GM08714 (cell line): ENCODE measurements around the gene RNPEPL1.

Source experiments
- H3K4me3 ChIP-seq: fragments of 200-500 bp; sonication (Bioruptor generic); 2 replicates; pipeline ENCODE4 v1.5.1; 2014; ENCODE audit warnings: mild to moderate bottlenecking, low read length, inconsistent platforms
- ZNF274 ChIP-seq: IDR thresholded peaks from 2 replicates; pipeline ENCODE4 v1.6.1; 2012; ENCODE audit warnings: mild to moderate bottlenecking, low read depth, low read length

RNPEPL1 gene

DNA sequence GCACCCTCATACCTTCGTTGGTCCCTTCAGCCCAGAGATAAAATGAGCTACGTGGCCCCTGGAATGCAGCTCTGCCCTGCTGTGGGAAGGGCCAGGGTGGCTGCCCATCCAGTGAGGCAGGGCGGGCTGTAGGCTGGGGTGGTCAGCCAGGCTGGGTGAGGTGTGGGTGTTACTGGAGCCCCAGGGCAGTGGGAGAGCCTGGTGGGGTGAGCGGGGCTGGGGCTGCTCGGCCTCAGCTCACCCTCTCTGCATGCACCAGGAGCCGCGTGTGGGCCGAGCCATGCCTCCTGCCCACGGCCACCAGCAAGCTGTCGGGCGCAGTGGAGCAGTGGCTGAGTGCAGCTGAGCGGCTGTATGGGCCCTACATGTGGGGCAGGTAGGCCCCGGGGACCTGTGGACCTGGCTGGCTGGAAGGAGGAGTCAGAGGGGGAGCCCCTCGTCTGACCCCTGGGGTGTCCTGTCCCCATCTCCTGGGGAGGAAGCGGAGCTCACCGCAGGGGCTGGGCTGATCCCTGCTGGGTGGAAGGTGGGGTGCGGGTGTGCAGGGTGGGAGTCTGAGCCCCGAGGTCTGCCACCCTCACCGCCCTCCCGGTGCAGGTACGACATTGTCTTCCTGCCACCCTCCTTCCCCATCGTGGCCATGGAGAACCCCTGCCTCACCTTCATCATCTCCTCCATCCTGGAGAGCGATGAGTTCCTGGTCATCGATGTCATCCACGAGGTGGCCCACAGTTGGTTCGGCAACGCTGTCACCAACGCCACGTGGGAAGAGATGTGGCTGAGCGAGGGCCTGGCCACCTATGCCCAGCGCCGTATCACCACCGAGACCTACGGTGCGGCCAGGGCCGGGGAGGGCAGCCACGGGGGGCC, 5.5 kb downstream of the RNPEPL1 start:
- TF ChIP-seq ZNF274: no peak
- H3K4me3 ChIP-seq: no peak overlapping the region

GRCh38 chr2:240574386-240575100, 6.3 kb downstream of the RNPEPL1 start:
- no peak for TF ChIP-seq ZNF274
- no peak overlapping the region for H3K4me3 ChIP-seq

DNA sequence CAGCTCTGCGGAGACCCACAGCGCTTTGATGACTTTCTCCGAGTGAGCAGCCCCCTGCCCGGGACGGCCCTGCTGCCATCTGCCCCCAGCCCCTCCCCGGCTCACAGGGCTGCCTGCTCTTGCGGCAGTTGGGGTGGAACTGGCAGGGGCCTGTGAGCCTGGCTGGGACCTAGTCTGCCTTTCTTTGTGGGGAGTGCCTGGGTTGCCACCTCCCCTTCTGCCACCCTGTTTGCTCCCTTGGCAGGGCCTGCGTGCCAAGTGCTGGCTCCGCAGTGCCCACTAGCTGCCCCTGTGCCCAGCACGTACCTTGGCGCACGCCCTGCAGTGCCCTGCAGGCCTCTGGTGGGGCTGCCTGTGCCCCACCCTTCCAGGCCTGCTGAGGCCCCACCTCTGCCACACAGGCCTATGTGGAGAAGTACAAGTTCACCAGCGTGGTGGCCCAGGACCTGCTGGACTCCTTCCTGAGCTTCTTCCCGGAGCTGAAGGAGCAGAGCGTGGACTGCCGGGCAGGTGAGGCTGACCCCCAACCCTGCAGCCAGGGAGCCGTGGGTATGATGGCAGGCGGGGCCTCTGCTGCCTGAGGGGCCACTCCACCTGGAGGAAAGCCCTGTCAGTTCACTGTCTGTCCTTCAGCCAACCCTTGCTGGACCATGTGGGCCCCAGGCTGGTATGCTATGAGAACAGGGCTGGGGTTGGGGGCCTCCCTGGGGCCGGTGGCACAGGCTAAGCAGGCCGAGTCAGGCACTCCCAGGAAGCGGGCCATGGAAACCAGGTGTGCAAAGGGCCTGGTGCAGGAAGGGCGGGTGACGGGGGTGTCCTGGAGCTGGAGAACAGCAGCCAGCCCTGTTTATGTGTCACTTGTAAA, 7.0 kb downstream of the RNPEPL1 start:
- no peak for TF ChIP-seq ZNF274
- no peak overlapping the region for H3K4me3 ChIP-seq

DNA sequence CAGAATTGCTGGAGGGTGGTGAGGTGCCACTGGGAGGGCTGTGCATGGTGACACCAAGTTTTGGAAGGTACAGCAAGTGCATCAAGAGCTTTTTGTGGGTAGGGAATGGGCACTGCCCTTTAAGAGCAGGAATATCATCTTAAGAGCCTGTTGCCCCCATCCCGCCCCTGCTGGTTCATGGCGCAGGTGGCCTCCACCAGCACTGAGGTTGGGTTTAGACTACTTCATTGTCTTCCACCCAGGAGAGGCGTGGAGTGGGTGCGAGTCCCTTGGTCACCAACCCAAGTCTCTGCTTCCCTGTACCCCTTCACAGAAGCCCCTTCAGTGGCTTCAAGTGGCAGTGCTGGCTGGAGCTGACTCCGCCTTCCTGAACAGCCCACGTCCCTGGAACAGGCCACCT, 7.8 kb downstream of the RNPEPL1 start:
- no peak overlapping the region for H3K4me3 ChIP-seq
- no peak for TF ChIP-seq ZNF274

DNA sequence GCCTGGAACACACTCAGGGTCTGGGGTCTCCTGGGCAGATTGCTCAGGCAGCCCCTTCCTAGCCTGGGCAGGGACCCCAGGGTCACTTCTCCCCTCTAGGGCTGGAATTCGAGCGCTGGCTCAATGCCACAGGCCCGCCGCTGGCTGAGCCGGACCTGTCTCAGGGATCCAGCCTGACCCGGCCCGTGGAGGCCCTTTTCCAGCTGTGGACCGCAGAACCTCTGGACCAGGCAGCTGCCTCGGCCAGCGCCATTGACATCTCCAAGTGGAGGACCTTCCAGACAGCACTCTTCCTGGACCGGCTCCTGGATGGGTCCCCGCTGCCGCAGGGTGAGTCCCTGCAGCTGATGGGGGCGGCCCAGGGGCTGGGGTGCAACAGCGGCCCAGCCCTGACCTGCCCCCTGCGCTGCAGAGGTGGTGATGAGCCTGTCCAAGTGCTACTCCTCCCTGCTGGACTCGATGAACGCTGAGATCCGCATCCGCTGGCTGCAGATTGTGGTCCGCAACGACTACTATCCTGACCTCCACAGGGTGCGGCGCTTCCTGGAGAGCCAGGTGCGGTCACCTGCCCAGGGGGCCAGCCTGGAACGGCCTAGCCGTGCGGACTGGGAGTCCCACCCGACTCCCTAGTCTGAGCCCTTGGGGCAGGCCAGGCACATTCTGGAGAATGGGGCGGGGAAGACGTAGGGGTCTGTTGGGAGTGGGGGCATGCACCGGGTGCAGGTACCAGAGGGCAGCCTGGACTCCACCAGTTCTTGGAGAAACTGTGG, 8.3 kb downstream of the RNPEPL1 start:
- H3K4me3 ChIP-seq: no peak overlapping the region
- no peak for TF ChIP-seq ZNF274

DNA sequence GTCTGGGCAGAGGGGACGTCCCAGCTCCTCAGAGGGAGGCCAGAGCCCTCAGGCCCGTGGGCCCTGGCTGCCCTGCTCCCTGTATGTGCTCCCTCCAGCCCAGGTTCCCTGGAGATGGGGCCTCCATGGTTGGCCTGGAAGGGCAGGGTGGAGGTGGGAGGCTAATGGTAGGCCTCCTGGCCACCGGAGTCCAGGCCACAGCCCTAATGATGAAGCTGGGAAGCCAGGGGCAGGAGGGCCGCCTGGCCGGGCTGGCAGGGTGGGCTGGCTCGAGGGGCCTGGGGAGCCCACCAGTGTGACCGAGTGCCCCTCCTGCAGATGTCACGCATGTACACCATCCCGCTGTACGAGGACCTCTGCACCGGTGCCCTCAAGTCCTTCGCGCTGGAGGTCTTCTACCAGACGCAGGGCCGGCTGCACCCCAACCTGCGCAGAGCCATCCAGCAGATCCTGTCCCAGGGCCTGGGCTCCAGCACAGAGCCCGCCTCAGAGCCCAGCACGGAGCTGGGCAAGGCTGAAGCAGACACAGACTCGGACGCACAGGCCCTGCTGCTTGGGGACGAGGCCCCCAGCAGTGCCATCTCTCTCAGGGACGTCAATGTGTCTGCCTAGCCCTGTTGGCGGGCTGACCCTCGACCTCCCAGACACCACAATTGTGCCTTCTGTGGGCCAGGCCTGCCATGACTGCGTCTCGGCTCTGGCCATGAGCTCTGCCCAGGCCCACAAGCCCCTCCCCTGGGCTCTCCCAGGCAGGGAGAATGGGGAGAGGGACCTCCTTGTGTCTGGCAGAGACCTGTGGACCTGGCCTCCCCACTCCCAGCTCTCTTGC, 9.2 kb downstream of the RNPEPL1 start:
- no peak for TF ChIP-seq ZNF274
- H3K4me3 ChIP-seq: no peak overlapping the region

DNA sequence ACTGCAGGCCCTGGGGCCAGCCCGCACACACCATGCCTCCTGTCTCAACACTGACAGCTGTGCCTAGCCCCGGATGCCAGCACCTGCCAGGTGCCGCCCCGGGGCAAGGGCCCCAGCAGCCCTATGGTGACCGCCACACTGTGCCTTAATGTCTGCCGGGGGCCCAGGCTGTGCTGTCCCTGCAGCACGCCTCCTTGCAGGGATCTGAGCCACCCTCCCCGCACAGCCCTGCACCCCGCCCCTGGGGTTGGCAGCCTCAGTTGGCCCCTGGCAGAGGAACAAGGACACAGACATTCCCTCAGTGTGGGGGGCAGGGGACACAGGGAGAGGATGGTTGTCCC, 9.8 kb downstream of the RNPEPL1 start:
- no peak overlapping the region for H3K4me3 ChIP-seq
- TF ChIP-seq ZNF274: no peak

DNA sequence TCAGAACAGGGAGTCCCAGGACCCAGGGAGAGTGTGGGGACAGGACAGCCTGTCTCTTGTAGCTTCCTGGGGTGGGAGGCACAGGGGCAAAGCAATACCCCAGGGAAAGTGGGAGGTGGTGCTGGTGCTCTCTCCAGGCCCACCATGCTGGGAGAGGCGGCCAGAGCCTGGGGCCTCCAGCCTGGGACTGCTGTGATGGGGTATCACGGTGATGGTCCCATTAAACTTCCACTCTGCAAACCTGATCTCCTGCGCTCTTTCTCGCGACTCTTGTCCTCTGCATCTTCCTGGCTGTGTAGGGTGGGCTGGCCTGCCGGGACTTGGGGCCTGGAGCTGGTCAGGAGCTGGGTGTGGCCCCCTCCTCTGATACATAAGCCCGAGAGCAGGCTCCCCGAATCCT, 10.2 kb downstream of the RNPEPL1 start:
- TF ChIP-seq ZNF274: no peak
- no peak overlapping the region for H3K4me3 ChIP-seq

DNA sequence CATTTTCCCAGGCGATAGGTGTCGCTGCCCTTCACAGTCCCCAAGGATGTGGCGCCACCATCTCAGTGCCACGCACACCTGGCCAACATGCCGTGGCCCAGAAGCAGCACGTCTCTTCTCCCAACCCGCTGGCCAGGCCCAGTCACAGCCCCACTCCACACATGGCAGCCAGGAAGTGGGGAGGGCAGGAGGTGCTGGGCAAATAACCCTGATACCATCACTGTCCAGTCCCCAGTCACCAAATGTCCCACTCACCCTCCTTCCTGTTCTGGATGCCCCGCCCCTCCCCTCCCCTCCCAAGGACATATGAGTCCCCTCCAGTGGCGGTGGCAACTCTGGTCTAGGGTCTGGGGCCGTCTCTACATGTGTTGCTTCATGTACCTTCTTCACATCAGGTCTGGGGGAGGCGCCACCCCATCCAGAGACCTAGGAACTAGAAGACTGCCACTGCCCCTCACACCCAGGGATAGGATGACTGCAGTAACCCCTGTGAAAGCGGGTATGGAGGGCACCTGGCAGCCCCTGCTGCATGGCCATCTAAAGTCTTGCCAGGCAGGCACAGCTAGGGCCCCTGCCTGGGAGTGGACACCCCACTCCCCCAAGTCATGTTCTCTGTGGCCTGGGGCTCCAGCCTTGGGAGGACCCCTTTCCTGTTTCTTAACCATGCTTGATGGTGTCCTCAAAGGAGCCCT, 10.9 kb downstream of the RNPEPL1 start:
- no peak overlapping the region for H3K4me3 ChIP-seq

GRCh38 chr2:240579771-240580614, 11.7 kb downstream of the RNPEPL1 start:
- no peak overlapping the region for H3K4me3 ChIP-seq
- no peak for TF ChIP-seq ZNF274

More for the DNA sequence above, 10.9 kb downstream of the RNPEPL1 start:
- TF ChIP-seq ZNF274: no peak

DNA sequence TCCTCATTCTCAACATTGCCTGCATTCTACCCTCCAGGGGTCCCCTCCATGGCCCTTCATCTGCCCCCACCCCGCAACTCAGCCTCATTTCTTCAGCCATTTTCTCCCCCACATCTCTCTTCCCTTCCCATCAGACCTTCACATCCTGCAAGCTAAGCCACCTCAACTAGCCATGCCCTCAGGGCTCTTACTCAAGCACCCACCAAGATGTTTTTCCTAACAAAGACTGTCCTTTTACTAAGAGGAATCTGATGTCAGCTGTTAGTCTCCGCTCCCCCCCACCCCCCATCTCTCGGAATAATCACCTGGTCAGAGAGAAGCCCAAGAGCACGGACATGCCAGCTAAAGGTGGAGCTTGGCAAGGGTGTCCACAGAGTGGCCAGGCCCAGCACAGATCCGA, 13.5 kb downstream of the RNPEPL1 start:
- no peak overlapping the region for H3K4me3 ChIP-seq
- no peak for TF ChIP-seq ZNF274
